Measurements from ENCODE around the gene SAMM50.

SAMM50 gene

DNA sequence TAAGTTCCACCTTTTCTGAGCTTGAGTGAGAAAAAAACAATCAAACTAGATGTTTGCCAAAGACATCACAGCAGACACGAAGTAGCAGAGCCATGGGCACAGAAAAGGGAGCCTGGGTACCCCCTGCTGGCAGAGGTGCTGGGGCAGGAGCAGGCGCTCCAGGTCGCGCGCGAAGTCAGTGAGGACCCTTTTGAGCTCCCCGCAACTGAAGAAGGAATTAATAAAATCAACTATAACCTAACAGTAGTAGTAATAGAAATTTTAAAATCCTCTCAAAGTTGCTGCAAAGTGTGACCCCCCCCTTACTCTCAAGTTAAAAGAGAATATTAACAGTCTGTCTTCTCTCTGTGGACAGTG lies 48.8 kb downstream of the SAMM50 start:
- no peak for DNase-seq
- no peak overlapping the region for H3K27ac ChIP-seq (ENCODE audit: low read length)
- no peak overlapping the region for H3K4me3 ChIP-seq (ENCODE audit: low read length)
- no peaks in the 10 kb centered on the region for H3K4me1 ChIP-seq (ENCODE audit: low read length)
- H3K79me2 ChIP-seq (ENCODE audit: low read length), result no peaks in the 10 kb centered on the region
- no peak overlapping the region for H3K9ac ChIP-seq (ENCODE audit: low read length)
- H3K27me3 ChIP-seq (replicated peaks; ENCODE audit: insufficient read depth, low read length), result no peaks in the 10 kb centered on the region
- no peaks in the 10 kb centered on the region for H3K9me3 ChIP-seq (replicated peaks; ENCODE audit: insufficient read depth, low read length)
- no peak for TF ChIP-seq EZH2 (optimal IDR thresholded peaks at IDR 0.05; ENCODE audit: low read depth, low read length)
- no peak for TF ChIP-seq EZH2phosphoT487 (IDR thresholded peaks at IDR 0.05; ENCODE audit: low read length)
- TF ChIP-seq, protein P1, sequence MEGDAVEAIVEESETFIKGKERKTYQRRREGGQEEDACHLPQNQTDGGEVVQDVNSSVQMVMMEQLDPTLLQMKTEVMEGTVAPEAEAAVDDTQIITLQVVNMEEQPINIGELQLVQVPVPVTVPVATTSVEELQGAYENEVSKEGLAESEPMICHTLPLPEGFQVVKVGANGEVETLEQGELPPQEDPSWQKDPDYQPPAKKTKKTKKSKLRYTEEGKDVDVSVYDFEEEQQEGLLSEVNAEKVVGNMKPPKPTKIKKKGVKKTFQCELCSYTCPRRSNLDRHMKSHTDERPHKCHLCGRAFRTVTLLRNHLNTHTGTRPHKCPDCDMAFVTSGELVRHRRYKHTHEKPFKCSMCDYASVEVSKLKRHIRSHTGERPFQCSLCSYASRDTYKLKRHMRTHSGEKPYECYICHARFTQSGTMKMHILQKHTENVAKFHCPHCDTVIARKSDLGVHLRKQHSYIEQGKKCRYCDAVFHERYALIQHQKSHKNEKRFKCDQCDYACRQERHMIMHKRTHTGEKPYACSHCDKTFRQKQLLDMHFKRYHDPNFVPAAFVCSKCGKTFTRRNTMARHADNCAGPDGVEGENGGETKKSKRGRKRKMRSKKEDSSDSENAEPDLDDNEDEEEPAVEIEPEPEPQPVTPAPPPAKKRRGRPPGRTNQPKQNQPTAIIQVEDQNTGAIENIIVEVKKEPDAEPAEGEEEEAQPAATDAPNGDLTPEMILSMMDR (IDR thresholded peaks at IDR 0.05; ENCODE audit: low read length), result no peak
- H3F3A ChIP-seq (ENCODE audit: insufficient read depth, low read length), result no peaks in the 10 kb centered on the region
- H3K9me2 ChIP-seq (replicated peaks; ENCODE audit: insufficient read depth, low read length), result no peaks in the 10 kb centered on the region
- no peak overlapping the region for H3K4me2 ChIP-seq (ENCODE audit: low read depth, low read length)
- H3K36me3 ChIP-seq (replicated peaks; ENCODE audit: insufficient read depth, low read length), result no peaks in the 10 kb centered on the region
- no peaks in the 10 kb centered on the region for H4K20me1 ChIP-seq (ENCODE audit: insufficient read depth, low read length)
- H2AFZ ChIP-seq (ENCODE audit: low read length), result no peak overlapping the region

DNA sequence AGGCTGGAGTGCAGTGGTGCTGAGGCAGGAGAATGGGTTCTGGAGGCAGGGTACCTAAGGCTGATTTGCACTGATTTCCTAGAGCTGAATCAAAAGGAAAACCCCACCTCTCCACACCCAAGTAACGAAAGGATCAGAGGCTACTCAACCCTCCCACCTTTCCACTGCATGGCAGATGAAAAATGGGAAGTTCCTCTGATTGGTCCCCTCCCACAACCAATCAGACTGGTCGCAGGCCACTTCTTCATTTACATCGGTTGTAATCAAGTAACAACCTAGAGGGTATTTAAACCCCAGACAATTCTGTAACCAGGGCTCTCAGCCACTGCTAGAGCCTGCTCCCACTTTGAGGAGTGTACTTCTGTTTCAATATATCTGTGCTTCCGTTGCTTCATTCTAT lies 50.3 kb downstream of the SAMM50 start:
- Histone ChIP-seq H3K27me3 (replicated peaks; ENCODE audit: insufficient read depth, low read length) (no peaks in the 10 kb centered on the region), H3K27ac (ENCODE audit: low read length) (no peak overlapping the region), H3K36me3 (replicated peaks; ENCODE audit: insufficient read depth, low read length) (no peaks in the 10 kb centered on the region), H3K9ac (ENCODE audit: low read length) (no peak overlapping the region), H3F3A (ENCODE audit: insufficient read depth, low read length) (no peaks in the 10 kb centered on the region), H4K20me1 (ENCODE audit: insufficient read depth, low read length) (no peaks in the 10 kb centered on the region), H2AFZ (ENCODE audit: low read length) (no peak overlapping the region), H3K4me1 (ENCODE audit: low read length) (no peaks in the 10 kb centered on the region), H3K4me3 (ENCODE audit: low read length) (no peak overlapping the region), H3K79me2 (ENCODE audit: low read length) (no peaks in the 10 kb centered on the region), H3K9me3 (replicated peaks; ENCODE audit: insufficient read depth, low read length) (no peaks in the 10 kb centered on the region), H3K4me2 (ENCODE audit: low read depth, low read length) (no peak overlapping the region), H3K9me2 (replicated peaks; ENCODE audit: insufficient read depth, low read length) (no peaks in the 10 kb centered on the region)
- TF ChIP-seq EZH2phosphoT487 (IDR thresholded peaks at IDR 0.05; ENCODE audit: low read length), result no peak
- TF ChIP-seq, protein P1 (IDR thresholded peaks at IDR 0.05; ENCODE audit: low read length), result no peak
- no peak for TF ChIP-seq EZH2 (optimal IDR thresholded peaks at IDR 0.05; ENCODE audit: low read depth, low read length)
- DNase-seq, result no peak

DNA sequence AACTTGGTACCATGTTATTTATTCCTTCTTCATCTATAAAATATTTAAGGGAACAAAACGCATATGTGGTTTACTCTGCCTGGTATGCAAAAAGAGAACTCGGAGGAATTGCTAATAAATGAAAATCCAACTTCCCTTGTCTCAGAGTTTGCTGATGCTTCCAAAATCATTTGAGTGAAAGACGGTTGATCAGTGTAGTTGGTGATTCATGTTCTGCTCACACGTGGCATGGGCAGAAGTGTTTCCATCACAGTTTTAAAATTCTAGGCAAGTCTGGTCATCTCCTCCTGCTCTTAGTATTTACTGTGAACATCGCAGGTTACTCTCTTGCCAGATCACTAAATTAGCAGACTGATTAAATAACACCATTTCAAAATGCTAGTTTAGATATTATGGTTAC lies 56.9 kb downstream of the SAMM50 start:
- Histone ChIP-seq H3K9me3 (replicated peaks; ENCODE audit: insufficient read depth, low read length) (no peaks in the 10 kb centered on the region), H3K79me2 (ENCODE audit: low read length) (no peaks in the 10 kb centered on the region), H3K4me3 (ENCODE audit: low read length) (no peak overlapping the region), H3K4me1 (ENCODE audit: low read length) (no peaks in the 10 kb centered on the region), H3K36me3 (replicated peaks; ENCODE audit: insufficient read depth, low read length) (no peaks in the 10 kb centered on the region), H3F3A (ENCODE audit: insufficient read depth, low read length) (no peaks in the 10 kb centered on the region), H3K27me3 (replicated peaks; ENCODE audit: insufficient read depth, low read length) (no peaks in the 10 kb centered on the region), H3K9ac (ENCODE audit: low read length) (no peak overlapping the region), H4K20me1 (ENCODE audit: insufficient read depth, low read length) (no peaks in the 10 kb centered on the region), H3K4me2 (ENCODE audit: low read depth, low read length) (no peak overlapping the region), H3K9me2 (replicated peaks; ENCODE audit: insufficient read depth, low read length) (no peaks in the 10 kb centered on the region), H2AFZ (ENCODE audit: low read length) (no peak overlapping the region), H3K27ac (ENCODE audit: low read length) (no peak overlapping the region)
- DNase-seq, result no peak
- TF ChIP-seq, protein P1 (IDR thresholded peaks at IDR 0.05; ENCODE audit: low read length), result no peak
- TF ChIP-seq EZH2phosphoT487 (IDR thresholded peaks at IDR 0.05; ENCODE audit: low read length) (no peak), EZH2 (optimal IDR thresholded peaks at IDR 0.05; ENCODE audit: low read depth, low read length) (no peak)
